K562 (cell line): ENCODE results near the gene CD164L2. TPM values are rescaled to one million over a fixed set of nuclear protein-coding genes. Genes with fewer than 3 reads are reported as not detected.
A peak's percentile ranks its signal among the peaks of the same experiment; 100 is the strongest.

Experiments
- BCL6 ChIP-seq: fragments of 250-450 bp; sonication (Bioruptor Pico); IDR thresholded peaks from 2 replicates; pipeline ENCODE4 v1.4.0; 2020
- BCOR ChIP-seq: fragments of 450-650 bp; IDR thresholded peaks from 2 replicates; pipeline ENCODE4 v1.6.1; 2016
- CBFA2T3 ChIP-seq: fragments of 450-650 bp; IDR thresholded peaks from 2 replicates; pipeline ENCODE4 v1.6.1; 2017
- CCNT2 ChIP-seq: IDR thresholded peaks from 2 replicates; pipeline ENCODE4 v1.6.1; 2011; ENCODE audit warnings: borderline replicate concordance, low read depth, mild to moderate bottlenecking, moderate library complexity, mixed read lengths, low read length; ENCODE audit not compliant: insufficient read length; ENCODE audit errors: extremely low read depth
- CGGBP1 ChIP-seq: fragments of 250-450 bp; sonication (Bioruptor Pico); IDR thresholded peaks from 2 replicates; pipeline ENCODE4 v1.9.0; 2021; ENCODE audit warnings: mild to moderate bottlenecking
- ETV1 ChIP-seq: fragments of 450-650 bp; conservative IDR thresholded peaks from 2 replicates; pipeline ENCODE4 v1.6.1; 2016; ENCODE audit warnings: missing genetic modification characterization, control low read depth, low read depth, missing compliant biosample characterization
- HDAC6 ChIP-seq: IDR thresholded peaks from 2 replicates; pipeline ENCODE4 v1.6.1; 2012; ENCODE audit warnings: low read depth, mild to moderate bottlenecking, control low read depth, inconsistent platforms, low read length, moderate library complexity
- MTA2 ChIP-seq: fragments of 450-650 bp; IDR thresholded peaks from 2 replicates; pipeline ENCODE4 v1.6.1; 2016; ENCODE audit warnings: low read depth
- MYNN ChIP-seq, 2 experiments: sonication (generic); formaldehyde crosslinking in 1 of 2; IDR thresholded peaks; 2 replicates each; pipeline versions ENCODE4 v1.5.0 to v1.6.1; 2016 to 2020; ENCODE audit warnings: antibody characterized with exemption in 1 of 2, missing genetic modification reagents in 1 of 2
- RAD21 ChIP-seq, 2 experiments: fragments of 250-450 bp in 1 of 2; fragments of 450-650 bp in 1 of 2; sonication (Bioruptor Pico) in 1 of 2; formaldehyde crosslinking in 1 of 2; IDR thresholded peaks in 1 of 2; conservative IDR thresholded peaks in 1 of 2; 2 replicates each; pipeline versions ENCODE4 v1.4.0 to v1.8.0; 2020 to 2022; ENCODE audit warnings: mild to moderate bottlenecking in 2 of 2, moderate library complexity in 1 of 2
- SLC30A9 ChIP-seq: fragments of 250-450 bp; sonication (Bioruptor Pico); IDR thresholded peaks from 2 replicates; pipeline ENCODE4 v1.8.0; 2022; ENCODE audit warnings: mild to moderate bottlenecking, moderate library complexity
- SMAD4 ChIP-seq: fragments of 250-450 bp; sonication (Bioruptor Pico); conservative IDR thresholded peaks from 2 replicates; pipeline ENCODE4 v1.8.0; 2021; ENCODE audit warnings: inconsistent platforms, mild to moderate bottlenecking, moderate library complexity
- STAG1 ChIP-seq: sonication (generic); formaldehyde crosslinking; IDR thresholded peaks from 2 replicates; pipeline ENCODE4 v1.5.0; 2020; ENCODE audit warnings: missing genetic modification reagents, borderline replicate concordance
- YY1 ChIP-seq, 3 experiments: IDR thresholded peaks; 2 replicates each; pipeline ENCODE4 v1.6.1; 2011; ENCODE audit warnings: low read length in 2 of 3, mild to moderate bottlenecking in 2 of 3, moderate library complexity in 2 of 3, borderline replicate concordance in 1 of 3, control low read depth in 1 of 3, low read depth in 1 of 3; ENCODE audit not compliant: insufficient read depth in 3 of 3, insufficient replicate concordance in 2 of 3, control insufficient read depth in 1 of 3, insufficient read length in 1 of 3; ENCODE audit errors: extremely low read depth in 1 of 3
- ZNF212 ChIP-seq: fragments of 450-650 bp; formaldehyde crosslinking; IDR thresholded peaks from 2 replicates; pipeline ENCODE4 v1.4.0; 2020; ENCODE audit warnings: mild to moderate bottlenecking
- ZNF253 ChIP-seq: fragments of 250-450 bp; sonication (Bioruptor Pico); conservative IDR thresholded peaks from 2 replicates; pipeline ENCODE4 v1.6.1; 2021; ENCODE audit warnings: mild to moderate bottlenecking
- ZNF354B ChIP-seq: fragments of 250-450 bp; sonication (Bioruptor Pico); IDR thresholded peaks from 2 replicates; pipeline ENCODE4 v1.4.0; 2020
- ZNF384 ChIP-seq: IDR thresholded peaks from 2 replicates; pipeline ENCODE4 v1.6.1; 2012; ENCODE audit warnings: low read depth, low read length, improper control_type of control experiment
- ZZZ3 ChIP-seq: fragments of 450-650 bp; IDR thresholded peaks from 2 replicates; pipeline ENCODE4 v1.6.1; 2016; ENCODE audit warnings: antibody characterized with exemption, mild to moderate bottlenecking, moderate library complexity
- polyA plus RNA-seq, 8 experiments: library from polyadenylated mRNA; depleted of rRNA in 4 of 8; stranded (reverse) in 5 of 8; unstranded in 3 of 8; fragments of >200 nt; fragmentation: Nextera tagmentation in 2 of 8; fragmentation: Illumina TruSeq in 1 of 8; extraction: Ambion mirVana in 2 of 8; extraction: Trizol in 1 of 8; gene quantifications; 2 replicates each; pipeline versions ENCODE4 v1.2.1 to v1.2.3, GENCODE V29; 2011 to 2014; ENCODE audit warnings: inconsistent platforms in 1 of 8, missing spikeins in 1 of 8
- total RNA-seq, 7 experiments: library from RNA; depleted of rRNA in 6 of 7; stranded (reverse); fragments of >200 nt in 6 of 7; fragmentation: Illumina TruSeq in 2 of 7; extraction: Trizol in 2 of 7; gene quantifications; 2 replicates each; pipeline versions ENCODE4 v1.2.1 to v1.2.3, GENCODE V29; 2011 to 2021; ENCODE audit warnings: low replicate concordance in 1 of 7
- TF ChIP-seq, protein P1 (sequence below), 2 experiments: IDR thresholded peaks; 2 replicates each; pipeline ENCODE4 v1.6.1; 2011; ENCODE audit warnings: borderline replicate concordance in 1 of 2, control low read depth in 1 of 2, low read depth in 1 of 2, low read length in 1 of 2, mild to moderate bottlenecking in 1 of 2, mixed read lengths in 1 of 2, moderate library complexity in 1 of 2; ENCODE audit not compliant: insufficient read depth in 1 of 2, insufficient read length in 1 of 2, poor library complexity in 1 of 2, severe bottlenecking in 1 of 2; ENCODE audit errors: extremely low read depth in 1 of 2
- TF ChIP-seq, protein P2 (sequence below): fragments of 450-650 bp; IDR thresholded peaks from 2 replicates; pipeline ENCODE4 v1.6.1; 2016; ENCODE audit warnings: missing biosample characterization, missing genetic modification characterization
- TF ChIP-seq, protein P3 (sequence below): sonication (generic); formaldehyde crosslinking; IDR thresholded peaks from 2 replicates; pipeline ENCODE4 v1.8.1; 2023; ENCODE audit warnings: mild to moderate bottlenecking, missing genetic modification reagents

Gene CD164L2
- total and polyA plus RNA-seq, 9 of the 15 experiments (the other 6 are each of a cell fraction or from before 2014, with no cell fraction given) = 0.08 to 0.92 (median 0.38) TPM; not detected in 1

DNA sequence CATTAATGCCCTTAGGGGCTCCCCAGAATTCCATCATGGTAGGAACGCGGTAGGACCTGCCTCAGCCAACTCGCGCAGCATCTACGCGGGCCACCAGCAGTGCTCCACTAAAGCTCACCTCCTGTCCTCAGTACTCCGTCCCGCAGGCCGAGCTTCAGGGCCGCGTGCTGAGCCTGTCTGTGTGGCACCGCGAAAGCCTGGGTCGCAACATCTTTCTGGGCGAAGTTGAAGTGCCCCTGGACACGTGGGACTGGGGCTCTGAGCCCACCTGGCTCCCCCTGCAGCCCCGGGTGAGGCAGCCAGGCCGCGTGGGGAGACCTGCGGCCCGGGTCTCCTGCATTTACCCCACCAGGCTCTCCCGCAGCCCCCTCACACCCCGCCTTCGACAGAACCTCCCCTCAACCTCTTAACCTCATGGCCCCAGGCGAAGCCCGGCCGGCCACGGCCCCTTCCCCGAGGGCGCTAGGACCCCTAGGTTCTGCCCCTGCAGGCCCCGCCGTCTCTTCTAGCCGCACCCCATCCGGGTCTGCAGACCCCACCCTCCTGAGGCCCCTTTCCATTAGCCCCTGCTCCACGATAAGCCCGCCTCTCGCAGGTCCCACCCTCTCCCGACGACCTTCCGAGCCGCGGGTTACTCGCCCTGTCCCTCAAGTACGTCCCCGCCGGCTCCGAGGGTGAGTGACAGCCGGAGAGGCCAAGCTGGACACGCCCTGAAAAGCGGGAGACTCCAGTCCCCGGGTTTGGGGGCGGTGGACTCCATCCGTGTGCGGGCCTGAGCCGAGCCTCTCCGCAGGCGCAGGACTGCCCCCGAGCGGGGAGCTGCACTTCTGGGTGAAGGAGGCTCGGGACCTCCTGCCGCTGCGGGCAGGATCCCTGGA lies 32.2 kb downstream of the CD164L2 start (continued):
- peak in 1 of 2 experiments; percentile 67; a peak in 2 of 4 replicates for TF ChIP-seq RAD21 (CRISPR knock-in tag; conservative IDR thresholded peaks at IDR 0.05 in 1 of 2, IDR thresholded peaks at IDR 0.05 in 1 of 2)
- TF ChIP-seq SMAD4 = no peak
- TF ChIP-seq, protein P1, sequence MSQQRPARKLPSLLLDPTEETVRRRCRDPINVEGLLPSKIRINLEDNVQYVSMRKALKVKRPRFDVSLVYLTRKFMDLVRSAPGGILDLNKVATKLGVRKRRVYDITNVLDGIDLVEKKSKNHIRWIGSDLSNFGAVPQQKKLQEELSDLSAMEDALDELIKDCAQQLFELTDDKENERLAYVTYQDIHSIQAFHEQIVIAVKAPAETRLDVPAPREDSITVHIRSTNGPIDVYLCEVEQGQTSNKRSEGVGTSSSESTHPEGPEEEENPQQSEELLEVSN (IDR thresholded peaks at IDR 0.05; ENCODE audit: borderline replicate concordance in 1 of 2, extremely low read depth in 1 of 2, insufficient read depth in 1 of 2, insufficient read length in 1 of 2, low read depth in 1 of 2, low read length in 1 of 2, poor library complexity in 1 of 2, severe bottlenecking in 1 of 2) = peak in 1 of 2 experiments; percentile 17
- TF ChIP-seq ZNF212 (CRISPR knock-in tag) = no peak
- TF ChIP-seq SLC30A9 = no peak
- 0 out of 2 replicates have a peak, but pooled peaks have one; percentile 27 for TF ChIP-seq MYNN (IDR thresholded peaks at IDR 0.05)
- no peak for TF ChIP-seq MYNN (CRISPR knock-in tag; IDR thresholded peaks at IDR 0.05)
- TF ChIP-seq CCNT2 = no peak
- no peak for TF ChIP-seq BCOR
- TF ChIP-seq CBFA2T3 = no peak
- TF ChIP-seq YY1 (IDR thresholded peaks at IDR 0.05; ENCODE audit: borderline replicate concordance in 1 of 3, control insufficient read depth in 1 of 3, extremely low read depth in 1 of 3, insufficient read depth in 3 of 3, insufficient read length in 1 of 3, insufficient replicate concordance in 2 of 3, low read depth in 1 of 3, low read length in 2 of 3) = peak in 2 of 3 experiments; percentile 16 to 30
- no peak for TF ChIP-seq ZZZ3
- TF ChIP-seq MTA2 = no peak
- TF ChIP-seq STAG1 = no peak
- no peak for TF ChIP-seq ETV1 (tag)
- TF ChIP-seq HDAC6 = no peak
- TF ChIP-seq ZNF384 = no peak
- TF ChIP-seq BCL6 (CRISPR knock-in tag) = no peak
- TF ChIP-seq, protein P2, sequence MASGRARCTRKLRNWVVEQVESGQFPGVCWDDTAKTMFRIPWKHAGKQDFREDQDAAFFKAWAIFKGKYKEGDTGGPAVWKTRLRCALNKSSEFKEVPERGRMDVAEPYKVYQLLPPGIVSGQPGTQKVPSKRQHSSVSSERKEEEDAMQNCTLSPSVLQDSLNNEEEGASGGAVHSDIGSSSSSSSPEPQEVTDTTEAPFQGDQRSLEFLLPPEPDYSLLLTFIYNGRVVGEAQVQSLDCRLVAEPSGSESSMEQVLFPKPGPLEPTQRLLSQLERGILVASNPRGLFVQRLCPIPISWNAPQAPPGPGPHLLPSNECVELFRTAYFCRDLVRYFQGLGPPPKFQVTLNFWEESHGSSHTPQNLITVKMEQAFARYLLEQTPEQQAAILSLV (tag) = no peak
- no peak for TF ChIP-seq ZNF354B (CRISPR knock-in tag)
- TF ChIP-seq, protein P3, sequence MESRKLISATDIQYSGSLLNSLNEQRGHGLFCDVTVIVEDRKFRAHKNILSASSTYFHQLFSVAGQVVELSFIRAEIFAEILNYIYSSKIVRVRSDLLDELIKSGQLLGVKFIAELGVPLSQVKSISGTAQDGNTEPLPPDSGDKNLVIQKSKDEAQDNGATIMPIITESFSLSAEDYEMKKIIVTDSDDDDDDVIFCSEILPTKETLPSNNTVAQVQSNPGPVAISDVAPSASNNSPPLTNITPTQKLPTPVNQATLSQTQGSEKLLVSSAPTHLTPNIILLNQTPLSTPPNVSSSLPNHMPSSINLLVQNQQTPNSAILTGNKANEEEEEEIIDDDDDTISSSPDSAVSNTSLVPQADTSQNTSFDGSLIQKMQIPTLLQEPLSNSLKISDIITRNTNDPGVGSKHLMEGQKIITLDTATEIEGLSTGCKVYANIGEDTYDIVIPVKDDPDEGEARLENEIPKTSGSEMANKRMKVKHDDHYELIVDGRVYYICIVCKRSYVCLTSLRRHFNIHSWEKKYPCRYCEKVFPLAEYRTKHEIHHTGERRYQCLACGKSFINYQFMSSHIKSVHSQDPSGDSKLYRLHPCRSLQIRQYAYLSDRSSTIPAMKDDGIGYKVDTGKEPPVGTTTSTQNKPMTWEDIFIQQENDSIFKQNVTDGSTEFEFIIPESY (CRISPR knock-in tag) = peak; percentile 97
- no peak for TF ChIP-seq ZNF253 (CRISPR knock-in tag)
- TF ChIP-seq CGGBP1 (CRISPR knock-in tag) = no peak
